Renal cortex interstitium (tissue), 11 donors: ENCODE measurements around the gene THSD1. TPM values are rescaled to one million over a fixed set of nuclear protein-coding genes. Genes with fewer than 3 reads are reported as not detected.
"Not testable (repeated sequence)": the region's sequence is repeated elsewhere in the genome, so short reads cannot be mapped to it uniquely, and the experiment has no call there.

Experiments
- DNase-seq, 11 donors: peaks; one replicate each; pipeline ENCODE4 v3.0.0-alpha.2; 2013; ENCODE audit warnings: low read depth in 9 of 11, low spot score in 4 of 11; ENCODE audit errors: extremely low read depth in 1 of 11
- polyA plus RNA-seq, 3 donors: library from polyadenylated mRNA; unstranded; fragments of 120-200 nt; gene quantifications; one replicate each; pipeline ENCODE4 v1.2.1, GENCODE V29; 2013; ENCODE audit not compliant: insufficient read length in 3 of 3

Gene THSD1
- polyA plus RNA-seq, 3 donors: 6.5 to 7.3 (median 7.1) TPM

DNA sequence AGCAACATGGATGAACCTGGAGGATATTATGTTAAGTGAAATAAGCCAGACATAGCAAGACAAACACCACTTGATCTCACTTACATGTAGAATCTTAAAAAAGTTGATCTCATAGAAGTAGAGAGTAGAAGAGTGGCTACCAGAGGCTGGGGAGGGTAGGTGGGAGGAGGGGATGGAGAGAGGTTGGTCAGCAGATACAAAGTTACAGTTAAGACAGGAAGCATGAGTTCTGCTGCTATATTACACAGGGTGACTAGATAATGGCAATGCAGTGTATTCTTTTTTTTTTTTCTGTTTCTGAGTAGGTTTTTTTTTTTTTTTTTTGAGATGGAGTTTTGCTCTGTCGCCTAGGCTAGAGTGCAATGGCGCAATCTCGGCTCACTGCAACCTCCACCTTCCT lies 15.2 kb upstream of the THSD1 start:
- no peak for DNase-seq

DNA sequence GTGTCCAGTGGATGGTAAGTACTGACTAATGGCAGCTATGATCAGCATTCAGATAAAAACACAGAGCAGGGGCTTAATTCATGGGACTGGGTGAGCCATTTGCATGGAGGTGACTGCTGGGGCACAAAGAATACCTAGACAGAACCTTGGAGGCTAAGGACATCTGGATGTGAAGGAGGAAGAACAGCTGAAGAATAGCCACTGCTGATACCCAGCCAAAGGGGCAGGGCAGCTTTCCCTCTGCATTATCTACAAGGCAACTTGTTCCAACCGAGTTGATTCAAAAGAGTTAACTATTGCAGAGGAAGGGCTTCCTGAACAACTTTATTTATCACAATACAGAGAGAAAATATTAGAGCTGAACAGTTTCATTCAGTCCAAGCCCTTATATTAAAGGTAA lies 13.1 kb upstream of the THSD1 start:
- no peak for DNase-seq

DNA sequence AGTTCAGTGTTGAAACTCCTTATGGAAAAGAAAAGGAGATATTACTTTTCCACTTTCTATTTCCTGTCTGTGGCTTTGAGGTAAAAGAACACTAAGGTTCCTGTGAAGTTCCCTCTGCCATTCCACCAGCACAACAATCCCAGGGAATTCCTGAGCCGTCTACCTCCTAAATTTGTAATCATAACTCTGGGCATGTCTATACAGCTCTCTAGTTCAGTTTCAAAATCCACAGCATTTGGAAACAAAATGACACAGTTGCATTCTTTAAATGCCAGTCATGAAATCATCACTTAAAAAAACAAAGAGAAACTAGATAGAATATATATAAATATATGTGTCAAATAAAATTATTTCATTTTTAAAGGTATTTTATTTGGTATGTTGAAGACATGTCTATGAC lies 9.0 kb upstream of the THSD1 start:
- no peak for DNase-seq

- DNase-seq: no peak
Measured at GRCh38 chr13:52414051-52414450, 8.1 kb upstream of the THSD1 start.

DNA sequence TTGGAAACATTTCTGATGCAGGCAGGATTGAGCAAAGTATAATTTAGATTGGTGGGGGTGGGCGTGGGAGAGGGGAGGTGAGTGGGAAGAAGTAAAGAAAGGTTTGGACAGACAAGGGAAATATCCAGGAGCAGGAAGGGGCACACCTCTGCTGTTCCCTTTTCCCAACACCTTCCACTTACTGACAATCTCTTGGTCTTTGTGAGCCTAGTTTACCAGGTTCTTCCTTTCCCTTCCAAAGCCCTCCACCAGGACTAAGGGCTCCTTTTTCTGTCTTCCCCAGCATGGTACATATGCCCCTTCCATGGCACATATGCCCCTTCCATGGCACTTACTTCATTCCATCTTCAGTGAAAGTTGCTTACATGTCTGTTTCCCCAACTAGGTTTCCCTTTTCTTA lies 6.2 kb upstream of the THSD1 start:
- DNase-seq: no peak

GRCh38 chr13:52411629-52412028 lies 5.7 kb upstream of the THSD1 start:
- DNase-seq: no peak

- not testable (repeated sequence) for DNase-seq
Measured at GRCh38 chr13:52408071-52408658, 2.2 kb upstream of the THSD1 start.

DNA sequence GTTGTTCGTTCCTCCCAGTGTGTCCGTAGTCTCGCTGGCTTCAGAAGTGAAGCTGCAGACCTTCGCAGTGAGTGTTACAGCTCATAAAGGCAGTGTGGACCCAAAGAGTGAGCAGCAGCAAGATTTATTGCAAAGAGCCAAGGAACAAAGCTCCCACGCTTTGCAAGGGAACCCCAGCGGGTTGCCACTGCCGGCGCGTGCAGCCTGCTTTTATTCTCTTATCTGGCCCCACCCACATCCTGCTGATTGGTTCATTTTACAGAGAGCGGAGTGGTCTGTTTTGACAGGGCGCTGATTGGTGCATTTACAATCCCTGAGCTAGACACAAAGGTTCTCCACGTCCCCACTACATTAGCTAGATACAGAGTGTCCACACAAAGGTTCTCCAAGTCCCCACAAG lies 1.5 kb upstream of the THSD1 start:
- not testable (repeated sequence) for DNase-seq

- no peak for DNase-seq
Measured at GRCh38 chr13:52406629-52407028, 657 bp upstream of the THSD1 start.

GRCh38 chr13:52405369-52405766 lies 604 bp downstream of the THSD1 start:
- no peak for DNase-seq

DNA sequence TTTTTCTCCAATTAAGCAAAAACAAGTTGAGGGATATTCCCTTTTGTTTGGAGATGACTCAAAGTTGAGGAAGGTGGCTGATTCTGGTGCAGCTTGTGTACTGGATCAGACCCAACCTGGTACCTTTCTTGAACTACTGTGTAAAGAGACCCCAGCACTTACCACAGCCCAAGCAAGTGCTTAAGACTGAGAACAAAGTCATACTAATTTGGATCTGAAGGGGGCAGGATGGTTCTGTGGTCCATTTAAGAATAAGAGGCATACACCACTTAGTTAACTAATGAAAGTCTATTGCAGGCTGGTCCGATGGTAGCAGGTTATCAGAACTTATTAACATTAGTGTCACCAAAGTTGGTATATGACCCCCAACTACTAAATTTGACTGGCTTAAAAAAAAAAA lies 6.3 kb downstream of the THSD1 start:
- no peak for DNase-seq

DNA sequence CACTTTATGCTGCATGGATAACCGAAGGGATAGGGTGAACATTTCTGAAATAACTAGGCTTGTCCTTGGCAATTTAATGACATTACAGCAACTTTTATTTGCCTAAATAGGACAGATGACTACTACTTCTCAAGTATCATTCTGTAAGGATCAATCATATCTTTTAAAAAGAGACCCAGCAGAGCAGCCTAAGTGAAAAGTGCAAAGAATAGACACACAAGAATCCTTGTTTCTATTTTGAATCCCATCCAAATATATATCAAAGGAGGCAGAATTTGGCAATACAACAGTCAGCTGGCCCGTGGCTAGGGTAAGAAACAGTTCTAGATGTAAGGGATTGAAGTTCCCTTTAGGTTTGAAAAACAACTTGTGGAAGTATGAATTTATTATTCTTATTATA lies 6.9 kb downstream of the THSD1 start:
- no peak for DNase-seq

DNA sequence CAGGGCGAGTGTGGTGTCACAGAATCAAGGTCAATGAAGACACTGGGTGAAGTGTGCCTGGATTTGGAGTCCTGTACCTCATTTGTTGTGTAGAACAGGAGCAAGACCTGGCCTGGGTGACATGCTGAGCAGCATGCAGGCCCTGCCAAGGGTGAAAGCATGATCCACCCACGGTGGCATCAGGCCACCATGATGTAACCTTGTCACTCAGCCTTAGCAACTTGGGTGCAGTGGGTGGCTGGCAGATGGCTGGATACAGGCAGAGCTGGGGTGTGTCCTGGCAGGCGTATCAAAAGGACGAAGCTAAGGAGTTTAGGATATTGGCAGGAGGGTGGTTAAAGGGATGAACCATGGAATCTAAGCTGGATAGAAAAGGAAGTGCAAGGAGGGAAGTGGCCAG lies 10.3 kb downstream of the THSD1 start:
- DNase-seq: no peak

- no peak for DNase-seq
Measured at GRCh38 chr13:52394586-52394985, 11.4 kb downstream of the THSD1 start.

DNA sequence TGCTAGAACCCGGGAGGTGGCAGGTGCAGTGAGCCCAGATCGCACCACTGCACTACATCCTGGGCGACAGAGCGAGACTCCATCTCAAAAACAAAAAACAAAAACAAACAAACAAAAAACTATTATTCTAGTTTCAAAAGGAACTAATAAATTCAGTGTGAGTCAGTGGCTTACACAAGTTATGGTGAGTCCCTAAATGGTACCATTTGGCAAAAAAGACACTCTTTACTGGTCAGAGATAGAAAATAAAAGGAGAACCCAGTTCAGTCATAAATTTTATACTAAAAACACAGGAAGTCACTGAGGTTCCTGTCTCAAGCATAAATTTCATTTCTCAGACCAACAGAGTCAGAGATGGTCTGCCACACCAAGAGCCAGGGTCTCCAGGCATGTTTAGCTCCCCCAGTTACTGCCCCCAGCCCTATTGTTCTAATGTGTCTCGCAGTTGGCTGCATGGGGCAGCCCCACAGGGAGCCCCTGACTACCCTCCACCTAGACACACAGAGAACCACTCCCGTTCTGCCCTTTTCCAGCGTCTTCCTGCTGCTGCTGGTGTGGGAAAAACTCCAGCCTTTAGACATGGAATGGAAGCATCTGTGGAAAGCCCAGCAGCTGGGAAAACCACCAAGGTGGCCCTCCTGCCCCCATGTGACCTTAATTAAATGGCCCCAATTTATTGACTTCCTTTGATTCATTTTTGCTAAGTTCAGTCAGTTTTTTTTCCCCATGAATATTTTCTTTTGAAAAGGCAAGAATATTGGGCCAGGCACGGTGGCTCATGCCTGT lies 12.2 kb downstream of the THSD1 start:
- no peak for DNase-seq

- no peak for DNase-seq
Measured at GRCh38 chr13:52387721-52388120, 18.3 kb downstream of the THSD1 start.

DNA sequence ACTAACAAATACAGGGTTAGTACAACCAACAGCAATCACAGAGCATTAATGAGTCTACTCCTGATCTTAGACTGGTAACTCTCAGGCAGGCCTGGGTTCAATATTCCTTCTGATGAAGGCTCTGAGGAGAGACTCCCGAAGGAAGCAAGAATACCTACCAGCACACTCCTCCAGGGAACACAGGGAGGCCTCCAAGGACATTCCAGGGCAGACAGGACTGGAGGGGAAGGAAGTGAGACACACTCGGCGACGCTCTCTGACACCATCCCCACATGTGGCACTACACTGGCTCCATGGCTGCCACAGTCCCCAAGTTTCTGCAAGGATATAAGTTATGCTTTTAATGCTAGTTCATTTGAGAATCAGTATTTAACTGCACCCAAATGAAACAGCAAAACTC lies 20.1 kb downstream of the THSD1 start:
- no peak for DNase-seq

GRCh38 chr13:52383366-52383765 lies 22.6 kb downstream of the THSD1 start:
- no peak for DNase-seq

DNA sequence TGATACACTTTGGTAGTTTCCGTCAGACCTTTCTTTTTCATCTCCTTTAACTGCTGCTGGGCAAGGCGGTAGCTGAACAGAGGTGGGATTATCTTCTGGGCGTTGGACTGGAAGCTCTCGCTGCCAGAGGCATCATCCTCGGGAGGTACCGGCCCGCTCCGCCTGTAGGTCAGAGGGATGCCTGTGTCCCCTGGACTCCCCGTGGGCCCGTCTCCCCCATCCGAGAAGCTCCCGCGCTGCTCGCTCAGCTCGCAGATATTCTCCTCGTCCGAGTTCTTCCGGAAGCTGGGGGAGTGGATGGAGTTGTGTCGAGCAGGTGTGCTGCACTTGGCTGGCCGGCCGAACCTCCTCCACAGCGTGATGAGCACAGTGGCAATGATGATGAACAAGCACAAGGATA lies 27.7 kb downstream of the THSD1 start:
- DNase-seq: no peak

DNA sequence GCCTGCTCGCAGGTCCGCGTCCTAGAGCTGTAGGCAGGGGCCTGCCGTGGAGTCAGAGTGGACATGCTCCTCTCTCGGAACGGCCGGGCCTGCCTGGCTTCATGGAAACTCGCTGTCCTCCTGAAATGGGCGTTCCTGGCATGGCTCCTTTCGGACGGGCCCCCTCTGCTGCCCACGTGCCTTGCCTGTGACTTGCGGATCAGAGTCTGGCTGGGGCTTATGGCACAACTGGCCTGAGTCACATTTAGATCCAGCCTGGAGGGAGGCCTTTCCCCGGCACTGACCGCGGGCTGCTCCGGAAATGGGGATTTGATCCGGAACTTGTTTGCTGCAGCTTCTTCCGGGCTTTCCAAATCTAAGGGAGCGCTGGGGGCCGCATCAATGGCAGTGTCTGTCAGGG lies 28.1 kb downstream of the THSD1 start:
- no peak for DNase-seq

- no peak for DNase-seq
Measured at GRCh38 chr13:52374873-52375411, 31.0 kb downstream of the THSD1 start.
